Activated T-cell treated with anti-CD3 and anti-CD28 coated beads for 1 hour (primary cell): ENCODE data around the gene NIPAL4.

Source experiments
- DNase-seq: peaks from one replicate; pipeline ENCODE4 v3.0.0-alpha.2; 2020; ENCODE audit warnings: low read depth

The NIPAL4 gene

DNA sequence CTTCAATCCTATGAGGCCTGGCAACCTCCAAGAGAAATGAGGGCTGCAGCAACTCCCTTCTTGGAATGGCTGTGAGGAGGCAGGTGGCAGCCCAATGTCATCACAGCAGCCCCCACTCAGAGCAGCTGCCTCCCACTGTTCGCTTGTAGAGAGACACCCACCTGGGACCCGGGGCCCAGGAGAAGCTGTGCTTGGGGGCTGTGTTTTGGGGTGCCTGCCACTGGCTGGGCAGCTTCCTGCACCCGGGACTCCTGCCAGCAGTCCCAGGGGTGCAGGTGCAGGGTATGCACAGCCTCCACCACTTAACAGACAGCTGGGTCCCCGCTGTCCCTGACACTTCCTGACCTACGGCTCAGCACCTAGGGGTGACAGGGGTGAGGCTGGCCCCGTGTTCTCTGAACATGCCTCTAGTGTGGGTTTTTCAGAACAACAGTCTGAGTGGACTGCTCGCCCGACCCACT, 26.2 kb downstream of the NIPAL4 start:
- no peak for DNase-seq

DNA sequence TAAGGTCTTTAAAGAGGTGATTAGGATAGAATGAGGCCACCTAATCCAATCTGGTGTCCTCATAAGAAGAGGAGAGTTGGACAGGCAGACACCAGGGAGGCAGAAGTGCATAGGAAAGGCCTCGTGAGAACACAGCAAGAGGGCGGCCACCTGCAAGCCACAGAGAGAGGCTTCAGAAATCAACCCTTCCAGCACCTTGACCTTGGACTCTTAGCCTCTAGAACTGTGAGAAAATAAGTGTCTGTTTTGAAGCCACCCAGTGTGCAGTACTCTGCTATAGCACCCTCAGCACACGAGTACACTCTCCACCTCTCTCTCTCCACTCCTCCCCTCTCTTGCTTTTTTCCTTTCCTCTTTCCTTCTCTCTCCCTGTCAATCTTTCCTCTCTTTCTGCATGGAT, 26.8 kb downstream of the NIPAL4 start:
- no peak for DNase-seq

- DNase-seq: no peak
These were observed 27.3 kb downstream of the NIPAL4 start for GRCh38 chr5:157487358-157487757.

DNA sequence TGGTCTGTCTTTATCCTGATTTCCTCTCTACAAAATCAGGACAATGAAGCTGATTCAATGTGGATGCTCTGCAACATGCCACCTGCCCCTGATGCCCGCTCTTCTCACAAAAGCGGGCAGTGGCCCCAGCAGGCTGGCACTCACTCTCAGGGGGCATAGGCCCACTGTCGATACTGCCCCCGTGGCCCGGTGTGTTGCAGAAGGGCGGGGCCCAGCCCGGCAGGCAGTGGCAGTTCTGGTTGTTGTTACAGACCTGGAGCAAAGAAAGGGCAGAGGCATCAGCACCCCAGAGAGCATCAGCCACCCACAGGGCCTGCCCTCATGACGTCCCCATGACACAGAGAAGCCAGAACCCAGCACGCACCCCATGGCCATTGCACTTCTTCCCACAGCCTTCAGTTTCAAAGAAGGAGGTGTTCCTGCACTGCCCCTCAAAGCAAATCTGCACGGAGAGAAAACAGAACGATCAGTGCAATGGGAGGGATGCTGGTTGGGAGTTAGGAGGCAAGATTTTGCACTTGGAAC, 31.5 kb downstream of the NIPAL4 start:
- DNase-seq: no peak

GRCh38 chr5:157492886-157493285, 32.9 kb downstream of the NIPAL4 start:
- DNase-seq: no peak

DNA sequence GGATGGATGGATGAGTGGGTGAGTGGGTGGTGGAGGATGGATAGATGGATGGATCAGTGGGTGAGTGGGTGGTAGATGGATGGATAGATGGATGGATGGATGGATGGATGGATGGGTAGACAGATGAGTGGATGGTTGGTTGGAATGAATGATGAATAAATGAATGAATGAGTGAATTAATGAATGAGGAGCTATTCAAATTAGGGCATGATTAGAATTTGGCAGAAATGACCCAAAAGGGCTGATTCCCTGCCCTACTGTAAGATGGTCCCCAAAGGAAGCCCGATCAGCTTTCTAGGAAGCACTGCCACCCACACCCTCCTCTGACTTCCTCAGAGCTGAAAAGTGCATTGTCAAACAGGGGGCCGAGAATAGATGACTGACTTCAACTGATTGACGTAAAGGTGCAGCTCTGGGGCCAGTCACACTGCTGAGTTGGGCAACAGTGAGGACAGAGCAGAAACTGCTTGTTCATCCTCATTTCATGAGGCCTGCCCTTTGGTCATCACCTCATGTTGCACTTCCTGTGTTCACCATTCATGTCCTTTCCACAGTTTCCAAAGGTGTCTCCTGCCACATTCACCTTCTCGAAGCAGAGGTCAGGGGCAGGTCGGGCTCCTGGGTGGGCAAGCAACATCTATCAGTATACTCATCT, 34.3 kb downstream of the NIPAL4 start:
- no peak for DNase-seq

DNA sequence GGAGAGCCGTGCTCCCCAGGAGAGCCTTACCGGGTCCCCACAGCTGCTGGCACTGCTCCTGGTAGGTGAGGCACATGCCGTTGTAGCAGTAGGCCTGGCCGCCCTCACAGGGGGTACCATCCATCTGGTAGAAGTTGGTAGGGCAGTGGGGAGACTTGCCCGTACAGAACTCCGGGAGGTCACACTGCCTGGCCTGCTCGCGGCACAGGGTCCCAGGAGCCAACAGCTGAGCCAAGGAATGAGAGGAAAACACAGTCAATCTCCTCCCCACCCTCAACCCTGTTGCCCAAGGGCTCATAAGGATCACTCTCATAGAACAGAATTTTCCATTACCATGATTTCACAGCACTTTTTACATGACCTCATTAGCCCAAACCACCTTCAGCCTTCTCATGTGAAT, 36.9 kb downstream of the NIPAL4 start:
- no peak for DNase-seq

DNA sequence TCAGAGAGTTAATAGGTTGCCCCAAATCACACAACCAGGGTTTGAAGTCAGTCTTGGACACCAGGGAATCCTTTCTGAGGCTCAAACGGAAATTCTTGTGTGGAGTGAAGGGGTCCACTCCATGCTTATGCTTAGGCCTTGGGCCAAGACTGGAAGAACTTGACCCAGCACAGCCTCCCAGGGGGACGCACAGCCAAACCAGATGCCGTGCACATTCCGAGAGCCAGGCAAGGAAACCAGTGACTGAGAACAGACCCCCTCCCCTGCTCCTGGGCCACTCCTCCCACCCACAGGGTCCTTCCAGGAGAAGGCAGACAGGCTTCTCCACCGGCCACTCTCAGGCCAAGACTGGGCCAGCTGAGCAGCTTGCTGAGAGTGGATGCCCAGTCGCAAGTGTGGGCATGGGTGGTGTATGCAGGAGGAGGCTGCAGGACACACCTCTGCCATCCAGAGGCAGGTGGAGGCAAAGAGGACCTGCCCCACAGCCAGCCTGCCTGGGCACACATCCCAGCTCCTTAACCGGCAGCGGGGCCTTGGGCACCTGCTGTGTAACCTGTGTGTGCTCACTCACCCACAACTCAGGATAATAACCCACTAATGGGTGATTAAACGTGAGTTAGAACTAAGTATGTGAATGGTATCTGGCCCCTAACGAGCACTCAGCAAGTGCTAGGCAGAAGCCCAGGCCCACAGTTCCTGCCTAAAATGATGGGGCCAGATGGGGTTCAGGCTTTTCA, 38.0 kb downstream of the NIPAL4 start:
- no peak for DNase-seq

DNA sequence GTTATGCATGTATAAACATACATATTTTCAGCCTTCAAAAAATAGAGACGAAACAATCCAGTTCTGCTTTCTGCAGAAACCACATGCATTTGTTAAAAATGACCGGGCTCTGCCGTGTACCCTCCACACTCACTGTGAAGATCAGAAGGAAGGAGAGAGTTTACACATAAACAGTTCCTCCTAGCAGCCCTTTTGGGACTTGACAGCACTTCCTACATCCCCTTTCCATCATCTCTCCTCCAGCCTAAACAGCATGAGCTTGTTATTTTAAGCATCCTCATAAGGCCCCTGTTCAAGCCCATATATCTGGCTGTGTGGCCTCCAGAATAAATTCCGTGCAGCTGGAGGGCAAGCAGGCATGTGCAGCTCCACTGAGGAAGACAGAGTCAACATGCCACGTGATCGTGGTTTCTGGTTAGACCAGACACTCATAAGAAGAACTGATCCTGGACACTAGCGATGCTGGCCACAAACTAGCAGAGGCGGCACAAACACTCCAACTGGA, 42.2 kb downstream of the NIPAL4 start:
- DNase-seq: no peak

DNA sequence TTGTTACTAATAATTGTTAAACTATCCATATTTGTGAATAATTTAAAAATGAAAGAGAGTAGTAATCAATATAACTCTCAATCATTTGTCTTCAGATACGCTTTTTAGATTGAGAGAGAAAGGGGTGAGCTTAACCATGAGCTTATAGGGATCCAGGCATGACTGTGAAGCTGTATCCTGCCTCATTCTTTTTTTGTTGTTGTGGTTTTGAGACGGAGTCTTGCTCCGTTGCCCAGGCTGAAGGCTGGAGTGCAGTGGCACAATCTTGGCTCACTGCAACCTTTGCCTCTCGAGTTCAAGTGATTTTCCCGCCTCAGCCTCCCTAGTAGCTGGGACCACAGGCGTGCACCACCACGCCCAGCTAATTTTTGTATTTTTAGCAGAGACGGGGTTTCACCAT, 44.0 kb downstream of the NIPAL4 start:
- no peak for DNase-seq

GRCh38 chr5:157505496-157505895, 45.5 kb downstream of the NIPAL4 start:
- no peak for DNase-seq

GRCh38 chr5:157506066-157506590, 46.1 kb downstream of the NIPAL4 start:
- DNase-seq: no peak

GRCh38 chr5:157506981-157507780, 47.2 kb downstream of the NIPAL4 start:
- DNase-seq: no peak

DNA sequence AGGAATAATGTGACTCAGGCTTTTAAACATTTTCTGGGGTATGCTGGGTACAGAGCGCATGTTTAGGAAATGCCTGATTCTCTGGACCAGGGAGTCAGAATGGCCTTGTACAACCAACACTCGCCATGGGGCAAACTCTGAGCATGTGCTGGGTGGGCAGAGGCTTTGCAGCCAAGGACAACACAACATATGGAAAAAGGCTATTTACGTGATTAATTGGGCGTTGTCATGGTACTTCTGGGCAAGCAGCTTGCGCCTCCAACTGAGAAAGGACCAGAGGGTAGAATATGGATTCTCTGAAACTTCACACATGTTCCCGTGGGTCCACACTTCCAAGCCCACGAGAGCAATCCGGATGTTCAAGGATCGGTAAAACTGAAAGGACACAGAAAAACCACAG, 49.1 kb downstream of the NIPAL4 start:
- DNase-seq: no peak

DNA sequence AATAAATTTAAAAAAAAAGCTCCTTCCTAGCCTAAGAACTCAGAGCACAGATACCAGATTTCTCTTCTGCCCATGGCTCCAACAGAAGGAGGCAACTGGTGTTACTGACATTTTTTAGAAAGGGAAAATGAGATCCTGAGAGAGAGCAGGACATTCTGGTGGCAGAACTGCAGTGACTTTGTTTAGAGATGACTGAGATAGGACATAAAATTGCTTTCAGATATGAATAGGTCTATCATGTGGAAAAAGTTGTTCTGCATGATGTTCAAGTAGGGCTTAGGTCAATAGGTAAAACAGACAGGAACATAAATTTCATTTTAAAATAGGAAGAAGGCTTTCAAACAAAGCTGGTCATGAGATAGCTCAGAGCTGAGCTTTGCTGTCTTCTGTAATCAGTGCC, 49.6 kb downstream of the NIPAL4 start:
- no peak for DNase-seq

DNA sequence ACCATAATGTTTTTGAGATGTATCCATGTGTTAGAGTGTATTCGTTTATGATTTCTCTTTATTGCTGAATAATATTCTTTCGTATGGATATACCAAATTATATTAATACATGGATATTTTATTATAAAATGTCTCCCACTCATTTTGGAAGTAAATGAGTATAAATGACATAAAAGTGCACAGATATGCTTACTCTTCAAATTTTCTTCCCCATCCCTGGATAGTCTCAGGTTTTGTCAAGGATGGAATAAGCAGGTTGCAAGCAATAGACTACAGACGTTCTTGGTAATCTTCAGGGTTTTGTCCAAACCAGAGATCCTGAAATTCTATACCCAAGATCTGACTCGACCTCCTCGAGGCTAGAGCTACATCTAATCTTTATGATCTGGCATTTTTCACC, 50.7 kb downstream of the NIPAL4 start:
- no peak for DNase-seq

- no peak for DNase-seq
These were observed 51.9 kb downstream of the NIPAL4 start for GRCh38 chr5:157511651-157512644.

- DNase-seq: no peak
These were observed 53.2 kb downstream of the NIPAL4 start for GRCh38 chr5:157513182-157513581.

DNA sequence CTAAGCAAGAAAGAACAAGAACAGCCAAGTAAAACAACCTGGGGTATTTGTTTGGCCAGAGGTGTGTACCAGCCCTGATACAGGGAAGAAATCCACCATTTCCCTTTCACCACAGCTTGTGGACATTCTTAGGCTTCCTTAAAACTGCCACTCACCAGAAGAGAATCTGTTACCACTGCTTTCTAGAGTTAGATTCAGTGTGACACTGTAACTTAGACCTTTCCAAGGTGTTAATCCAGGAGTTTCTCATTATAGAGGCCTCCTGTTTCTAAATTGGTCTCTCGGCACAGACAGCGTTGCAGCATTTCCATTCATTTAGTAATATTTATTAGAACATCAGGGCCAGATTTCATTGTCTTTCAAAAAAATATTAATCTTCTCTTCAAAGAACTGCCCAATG, 55.0 kb downstream of the NIPAL4 start:
- no peak for DNase-seq

DNA sequence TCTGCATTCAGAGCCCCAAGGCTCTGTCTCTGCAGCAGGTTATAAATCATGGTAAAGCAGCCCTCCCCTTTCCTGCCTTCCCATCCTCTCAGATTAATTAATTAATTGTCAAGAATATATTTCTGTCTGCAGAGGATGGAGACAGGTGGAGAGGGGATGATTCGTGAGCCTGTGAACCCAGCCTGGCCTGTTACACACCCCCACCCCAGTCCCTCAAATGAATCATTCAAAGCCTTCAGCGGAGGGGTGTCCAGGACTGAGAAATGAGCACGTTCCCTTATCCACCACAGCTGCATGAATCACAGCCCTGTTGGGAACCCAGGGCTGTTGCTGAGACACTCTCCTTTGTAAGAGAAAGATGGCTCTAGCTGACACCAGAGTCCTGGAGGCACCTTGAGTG, 56.0 kb downstream of the NIPAL4 start:
- no peak for DNase-seq
